Measurements from ENCODE around the gene HAPLN3.

GRCh38 chr15:88897142-88897455, 1.8 kb upstream of the HAPLN3 start:
- TF ChIP-seq POLR2AphosphoS5 (IDR thresholded peaks at IDR 0.05), result no peak
- TF ChIP-seq CTCF (IDR thresholded peaks at IDR 0.05), result no peak
- TF ChIP-seq POLR2A (IDR thresholded peaks at IDR 0.05), result no peak
- TF ChIP-seq EP300 (IDR thresholded peaks at IDR 0.05), result no peak

Data from upper lobe of left lung (tissue), 4 donors.